ENCODE results near the gene GADL1. TPM values are rescaled to one million over a fixed set of nuclear protein-coding genes. Genes with fewer than 3 reads are reported as not detected.

GADL1 gene
- not detected for total RNA-seq

- Histone ChIP-seq H3K27ac (no peak within 1 kb of the TSS), H3K36me3 (no peaks in the 10 kb centered on the region), H3K9me3 (no peaks in the 10 kb centered on the region), H3K4me1 (peaks cover 0 to 10% (median 0%) of the 10 kb centered on the region in 4 donors), H3K27me3 (peaks cover 0 to 32% of the 10 kb centered on the region in 2 donors), H3K4me3 (peak within 1 kb of the TSS; percentile 32 to 60 (median 46))
- WGBS, 2 donors, result 6% methylated on average over 21 to 35 of the region's 38 CpGs
- TF ChIP-seq CTCF (IDR thresholded peaks at IDR 0.05) (no peak), EP300 (IDR thresholded peaks at IDR 0.05) (no peak), POLR2A (IDR thresholded peaks at IDR 0.05) (no peak)
- peak in 1 of 2 donors; percentile 6 for DNase-seq (ENCODE audit: low spot score in 2 of 2)
These were observed at the start of gene GADL1 for GRCh38 chr3:30894521-30895251. TSS of gene GADL1 (minus strand) at chr3:30894661. CDS start at chr3:30894614, 47 bp downstream.

GRCh38 chr3:30944124-30944523 is 49.7 kb upstream of the GADL1 start:
- no peaks in the 10 kb centered on the region for H3K36me3 ChIP-seq
- DNase-seq (ENCODE audit: low spot score in 2 of 2), result no peak
- H3K27ac ChIP-seq, result no peak overlapping the region
- WGBS, 2 donors, result 71 to 74% methylated on average over 2 of the region's 2 CpGs
- TF ChIP-seq POLR2A (IDR thresholded peaks at IDR 0.05) (no peak), EP300 (IDR thresholded peaks at IDR 0.05) (no peak), CTCF (IDR thresholded peaks at IDR 0.05) (no peak)
- H3K4me1 ChIP-seq, result no peaks in the 10 kb centered on the region
- no peaks in the 10 kb centered on the region for H3K9me3 ChIP-seq
- H3K27me3 ChIP-seq, result no peaks in the 10 kb centered on the region
- H3K4me3 ChIP-seq, result no peak overlapping the region

GRCh38 chr3:30943206-30943605 is 48.7 kb upstream of the GADL1 start:
- no peak for DNase-seq (ENCODE audit: low spot score in 2 of 2)
- WGBS, 2 donors, result 88 to 92% methylated on average over 6 of the region's 6 CpGs
- TF ChIP-seq POLR2A (IDR thresholded peaks at IDR 0.05), result no peak
- TF ChIP-seq EP300 (IDR thresholded peaks at IDR 0.05), result no peak
- no peak for TF ChIP-seq CTCF (IDR thresholded peaks at IDR 0.05)
- no peaks in the 10 kb centered on the region for H3K4me1 ChIP-seq
- no peak overlapping the region for H3K27ac ChIP-seq
- no peak overlapping the region for H3K4me3 ChIP-seq
- H3K9me3 ChIP-seq, result no peaks in the 10 kb centered on the region
- no peaks in the 10 kb centered on the region for H3K36me3 ChIP-seq
- H3K27me3 ChIP-seq, result no peaks in the 10 kb centered on the region

GRCh38 chr3:30941342-30941741 is 46.9 kb upstream of the GADL1 start:
- no peaks in the 10 kb centered on the region for H3K27me3 ChIP-seq
- no peak for DNase-seq (ENCODE audit: low spot score in 2 of 2)
- H3K36me3 ChIP-seq, result no peaks in the 10 kb centered on the region
- no peaks in the 10 kb centered on the region for H3K9me3 ChIP-seq
- H3K27ac ChIP-seq, result no peak overlapping the region
- H3K4me3 ChIP-seq, result no peak overlapping the region
- 77 to 82% methylated on average over 2 of the region's 2 CpGs for WGBS, 2 donors
- no peaks in the 10 kb centered on the region for H3K4me1 ChIP-seq
- no peak for TF ChIP-seq CTCF (IDR thresholded peaks at IDR 0.05)
- TF ChIP-seq EP300 (IDR thresholded peaks at IDR 0.05), result no peak
- no peak for TF ChIP-seq POLR2A (IDR thresholded peaks at IDR 0.05)

- TF ChIP-seq EP300 (IDR thresholded peaks at IDR 0.05) (no peak), POLR2A (IDR thresholded peaks at IDR 0.05) (no peak), CTCF (IDR thresholded peaks at IDR 0.05) (no peak)
- no peak for DNase-seq (ENCODE audit: low spot score in 2 of 2)
- H3K27me3 ChIP-seq, result no peaks in the 10 kb centered on the region
- H3K4me3 ChIP-seq, result no peak overlapping the region
- H3K36me3 ChIP-seq, result no peaks in the 10 kb centered on the region
- H3K9me3 ChIP-seq, result no peaks in the 10 kb centered on the region
- 89 to 92% methylated on average over 2 of the region's 2 CpGs for WGBS, 2 donors
- no peak overlapping the region for H3K27ac ChIP-seq
- H3K4me1 ChIP-seq, result no peaks in the 10 kb centered on the region
These were observed 46.3 kb upstream of the GADL1 start for GRCh38 chr3:30940740-30941139.

Measured in tibial nerve (tissue), 4 donors.